H1 (cell line): ENCODE measurements around the gene CAMSAP3.

Experiments used
- CTCF ChIP-seq, 3 experiments: IDR thresholded peaks; 1 replicate in 2 of 3; 2 replicates in 1 of 3; pipeline versions ENCODE4 v1.5.1 to v1.6.1; 2011; ENCODE audit warnings: low read length in 3 of 3, mild to moderate bottlenecking in 3 of 3, inconsistent platforms in 2 of 3, low read depth in 1 of 3, moderate library complexity in 1 of 3; ENCODE audit not compliant: insufficient read depth in 1 of 3; ENCODE audit errors: control extremely low read depth in 1 of 3
- HDAC6 ChIP-seq: IDR thresholded peaks from one replicate; pipeline ENCODE4 v1.7.1; 2012; ENCODE audit warnings: low read depth, mild to moderate bottlenecking, inconsistent platforms, low read length, moderate library complexity
- NRF1 ChIP-seq: IDR thresholded peaks from 2 replicates; pipeline ENCODE4 v1.6.1; 2011; ENCODE audit warnings: mild to moderate bottlenecking, low read depth, low read length, improper control_type of control experiment
- POLR2A ChIP-seq, 2 experiments: IDR thresholded peaks; 1 replicate in 1 of 2; 2 replicates in 1 of 2; pipeline ENCODE4 v1.6.1; 2011; ENCODE audit warnings: low read depth in 2 of 2, low read length in 2 of 2, mild to moderate bottlenecking in 2 of 2; ENCODE audit errors: control extremely low read depth in 1 of 2
- POLR2AphosphoS5 ChIP-seq: IDR thresholded peaks from 2 replicates; pipeline ENCODE4 v1.6.1; 2011; ENCODE audit warnings: low read depth, low read length

- TF ChIP-seq POLR2A (IDR thresholded peaks at IDR 0.05; ENCODE audit: control extremely low read depth in 1 of 2, low read depth in 2 of 2, low read length in 2 of 2), result no peak
- no peak for TF ChIP-seq NRF1
- no peak for TF ChIP-seq CTCF (IDR thresholded peaks at IDR 0.05; ENCODE audit: control extremely low read depth in 1 of 3, insufficient read depth in 1 of 3, low read depth in 1 of 3, low read length in 3 of 3)
- no peak for TF ChIP-seq HDAC6
- TF ChIP-seq POLR2AphosphoS5, result no peak
Measured at GRCh38 chr19:7658219-7658686, 62.6 kb downstream of the CAMSAP3 start.
